ENCODE data around the gene SIAE.

DNA sequence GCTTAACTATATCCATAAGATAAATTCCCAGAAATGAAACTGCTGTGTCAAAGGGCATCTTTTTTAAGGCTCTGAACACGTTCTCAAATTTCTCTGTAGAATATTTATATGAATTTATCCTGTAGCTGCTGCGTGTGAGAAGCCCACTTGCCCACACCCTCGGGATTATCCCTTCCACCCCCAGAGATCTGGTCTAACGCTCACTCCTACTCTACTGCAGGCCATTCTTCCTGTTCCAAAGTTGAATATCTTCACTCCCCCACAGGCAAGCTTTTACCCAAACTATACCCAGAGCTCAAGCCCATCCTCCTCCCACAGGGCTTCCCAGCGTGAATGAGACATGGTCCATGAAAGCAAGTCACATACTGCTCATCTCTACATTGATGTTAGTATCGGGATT is 24.9 kb downstream of the SIAE start:
- TF ChIP-seq CTCF (IDR thresholded peaks at IDR 0.05): no peak
- TF ChIP-seq POLR2AphosphoS5 (IDR thresholded peaks at IDR 0.05): no peak
- no peak for TF ChIP-seq POLR2A (IDR thresholded peaks at IDR 0.05)

Measured in stomach (tissue), 4 donors.